Loucy (cell line): ENCODE data around the gene PLEKHA6.

Source experiments
- H2AFZ ChIP-seq: fragments of 200-600 bp; sonication (generic); 2 replicates; pipeline ENCODE4 v1.6.0; 2016; ENCODE audit warnings: antibody characterized with exemption, mild to moderate bottlenecking, low read length, moderate library complexity
- H3F3A ChIP-seq: fragments of 200-600 bp; 2 replicates; pipeline ENCODE4 v1.6.0; 2016; ENCODE audit warnings: antibody characterized with exemption, low read depth, mild to moderate bottlenecking
- H3K27me3 ChIP-seq: fragments of 200-600 bp; sonication (generic); 2 replicates; pipeline ENCODE4 v1.6.1; 2014; ENCODE audit warnings: low read length, mild to moderate bottlenecking; ENCODE audit not compliant: insufficient read depth, poor library complexity, severe bottlenecking
- H3K36me3 ChIP-seq: fragments of 200-600 bp; sonication (generic); 2 replicates; pipeline ENCODE4 v1.6.1; 2016; ENCODE audit warnings: low read length; ENCODE audit not compliant: insufficient read depth
- H3K4me1 ChIP-seq: fragments of 200-600 bp; sonication (generic); 2 replicates; pipeline ENCODE4 v1.5.1; 2014; ENCODE audit warnings: low read length, mild to moderate bottlenecking; ENCODE audit not compliant: insufficient read depth, poor library complexity, severe bottlenecking
- H3K4me2 ChIP-seq: fragments of 200-600 bp; sonication (generic); 2 replicates; pipeline ENCODE4 v1.6.0; 2014; ENCODE audit warnings: antibody characterized with exemption, low read length, low read depth, mild to moderate bottlenecking; ENCODE audit not compliant: poor library complexity, severe bottlenecking
- H3K4me3 ChIP-seq: fragments of 200-600 bp; sonication (generic); 2 replicates; pipeline ENCODE4 v1.5.1; 2014; ENCODE audit warnings: low read length, mild to moderate bottlenecking, mixed read lengths; ENCODE audit not compliant: poor library complexity, severe bottlenecking
- H3K79me2 ChIP-seq: fragments of 200-600 bp; sonication (generic); 2 replicates; pipeline ENCODE4 v1.6.1; 2014; ENCODE audit warnings: low read length; ENCODE audit not compliant: insufficient read depth
- H3K9ac ChIP-seq: fragments of 200-600 bp; sonication (generic); 2 replicates; pipeline ENCODE4 v1.6.0; 2014; ENCODE audit warnings: mild to moderate bottlenecking, low read depth, low read length, moderate library complexity; ENCODE audit not compliant: poor library complexity, severe bottlenecking
- H3K9me2 ChIP-seq: fragments of 200-600 bp; sonication (generic); replicated peaks from 2 replicates; pipeline ENCODE4 v1.6.1; 2016; ENCODE audit warnings: low read depth, low read length, mixed read lengths
- H3K9me3 ChIP-seq: fragments of 200-600 bp; sonication (generic); 2 replicates; pipeline ENCODE4 v1.6.1; 2014; ENCODE audit warnings: mild to moderate bottlenecking, antibody characterized with exemption, low read length, low read depth; ENCODE audit not compliant: insufficient read depth
- H4K20me1 ChIP-seq: fragments of 200-600 bp; sonication (generic); 2 replicates; pipeline ENCODE4 v1.6.0; 2014; ENCODE audit warnings: antibody characterized with exemption, low read length, mild to moderate bottlenecking; ENCODE audit not compliant: insufficient read depth, poor library complexity, severe bottlenecking
- CTCF ChIP-seq: fragments of 200-600 bp; sonication (generic); conservative IDR thresholded peaks from 2 replicates; pipeline ENCODE4 v1.5.1; 2014; ENCODE audit warnings: mild to moderate bottlenecking, antibody characterized with exemption, low read length
- EZH2phosphoT487 ChIP-seq: fragments of 200-600 bp; IDR thresholded peaks from 2 replicates; pipeline ENCODE4 v1.6.1; 2018; ENCODE audit warnings: antibody characterized with exemption, mild to moderate bottlenecking, moderate library complexity, borderline replicate concordance

The PLEKHA6 gene

GRCh38 chr1:204274446-204274845 is 85.3 kb downstream of the PLEKHA6 start:
- Histone ChIP-seq H3K4me2 (no peak overlapping the region), H3K9ac (no peak overlapping the region), H3K9me2 (no peaks in the 10 kb centered on the region), H3K4me3 (no peak overlapping the region), H3K27me3 (no peaks in the 10 kb centered on the region), H3K4me1 (peaks cover 32% of the 10 kb centered on the region), H2AFZ (no peak overlapping the region), H3K9me3 (no peaks in the 10 kb centered on the region), H3K36me3 (no peaks in the 10 kb centered on the region), H3K79me2 (no peaks in the 10 kb centered on the region), H3F3A (no peaks in the 10 kb centered on the region), H4K20me1 (no peaks in the 10 kb centered on the region)
- no peak for TF ChIP-seq CTCF
- TF ChIP-seq EZH2phosphoT487: no peak

GRCh38 chr1:204272505-204272904 is 87.2 kb downstream of the PLEKHA6 start:
- Histone ChIP-seq H3F3A (no peaks in the 10 kb centered on the region), H3K79me2 (no peaks in the 10 kb centered on the region), H2AFZ (peak overlapping the region; percentile 40), H3K4me2 (peak overlapping the region; percentile 62), H3K27me3 (no peaks in the 10 kb centered on the region), H3K9me2 (no peaks in the 10 kb centered on the region), H3K9ac (peak overlapping the region; percentile 35), H3K36me3 (no peaks in the 10 kb centered on the region), H3K4me3 (peak overlapping the region; percentile 45), H3K4me1 (peaks cover 24% of the 10 kb centered on the region), H3K9me3 (no peaks in the 10 kb centered on the region), H4K20me1 (no peaks in the 10 kb centered on the region)
- TF ChIP-seq EZH2phosphoT487: no peak
- no peak for TF ChIP-seq CTCF

GRCh38 chr1:204271970-204272369 is 87.8 kb downstream of the PLEKHA6 start:
- Histone ChIP-seq H3K9ac (peak overlapping the region; percentile 35), H4K20me1 (no peaks in the 10 kb centered on the region), H3K9me2 (no peaks in the 10 kb centered on the region), H3K9me3 (no peaks in the 10 kb centered on the region), H3K79me2 (no peaks in the 10 kb centered on the region), H3F3A (no peaks in the 10 kb centered on the region), H3K27me3 (no peaks in the 10 kb centered on the region), H2AFZ (peak overlapping the region; percentile 40), H3K36me3 (no peaks in the 10 kb centered on the region), H3K4me2 (peak overlapping the region; percentile 62), H3K4me1 (peaks cover 24% of the 10 kb centered on the region), H3K4me3 (peak overlapping the region; percentile 45)
- no peak for TF ChIP-seq CTCF
- TF ChIP-seq EZH2phosphoT487: no peak
